Duodenal mucosa (tissue), 2 donors: ENCODE data around the gene SLC6A12.

ENCODE experiments used
- H3K27ac ChIP-seq: one replicate; pipeline ENCODE4 v1.7.0; 2013; ENCODE audit warnings: low read depth, low read length
- H3K27me3 ChIP-seq, 2 donors: one replicate each; pipeline ENCODE4 v1.7.0; 2013; ENCODE audit warnings: low read length in 2 of 2, control low read depth in 1 of 2; ENCODE audit not compliant: insufficient read depth in 2 of 2, control insufficient read depth in 1 of 2
- H3K36me3 ChIP-seq, 2 donors: one replicate each; pipeline ENCODE4 v1.7.0; 2013; ENCODE audit warnings: low read length in 2 of 2, control low read depth in 1 of 2; ENCODE audit not compliant: insufficient read depth in 2 of 2, control insufficient read depth in 1 of 2
- H3K4me1 ChIP-seq, 2 donors: one replicate each; pipeline ENCODE4 v1.7.0; 2013; ENCODE audit warnings: low read length in 2 of 2, control low read depth in 1 of 2; ENCODE audit not compliant: insufficient read depth in 2 of 2, control insufficient read depth in 1 of 2
- H3K4me3 ChIP-seq, 2 donors: one replicate each; pipeline ENCODE4 v1.7.0; 2013; ENCODE audit warnings: low read length in 2 of 2, low read depth in 1 of 2
- H3K9ac ChIP-seq, 2 donors: one replicate each; pipeline ENCODE4 v1.7.0; 2013; ENCODE audit warnings: low read length in 2 of 2, low read depth in 1 of 2
- H3K9me3 ChIP-seq, 2 donors: one replicate each; pipeline ENCODE4 v1.7.0; 2013; ENCODE audit warnings: low read length in 2 of 2, control low read depth in 1 of 2; ENCODE audit not compliant: control insufficient read depth in 1 of 2

Gene SLC6A12

GRCh38 chr12:214003-214741 is at the start of gene SLC6A12:
Gene SLC6A12, minus strand, starts transcription at chr12:214157. Its CDS starts 4,171 bp downstream, at chr12:209986.
- peaks cover 0 to 6% of the 10 kb centered on the region in 2 donors for H3K27me3 ChIP-seq
- H3K9ac ChIP-seq: peak within 1 kb of the TSS; percentile 9 to 12
- no peaks in the 10 kb centered on the region for H3K9me3 ChIP-seq
- peak within 1 kb of the TSS; percentile 28 for H3K27ac ChIP-seq
- H3K36me3 ChIP-seq: no peaks in the 10 kb centered on the region
- H3K4me1 ChIP-seq: peaks cover 25 to 38% of the 10 kb centered on the region in 2 donors
- H3K4me3 ChIP-seq: peak within 1 kb of the TSS; percentile 57 to 60

GRCh38 chr12:263574-263973 is 49.6 kb upstream of the SLC6A12 start:
- H3K9me3 ChIP-seq: no peaks in the 10 kb centered on the region
- H3K36me3 ChIP-seq: no peaks in the 10 kb centered on the region
- peaks cover 23 to 29% of the 10 kb centered on the region in 2 donors for H3K27me3 ChIP-seq
- no peak overlapping the region for H3K27ac ChIP-seq
- H3K4me3 ChIP-seq: no peak overlapping the region
- no peak overlapping the region for H3K9ac ChIP-seq
- H3K4me1 ChIP-seq: no peaks in the 10 kb centered on the region

DNA sequence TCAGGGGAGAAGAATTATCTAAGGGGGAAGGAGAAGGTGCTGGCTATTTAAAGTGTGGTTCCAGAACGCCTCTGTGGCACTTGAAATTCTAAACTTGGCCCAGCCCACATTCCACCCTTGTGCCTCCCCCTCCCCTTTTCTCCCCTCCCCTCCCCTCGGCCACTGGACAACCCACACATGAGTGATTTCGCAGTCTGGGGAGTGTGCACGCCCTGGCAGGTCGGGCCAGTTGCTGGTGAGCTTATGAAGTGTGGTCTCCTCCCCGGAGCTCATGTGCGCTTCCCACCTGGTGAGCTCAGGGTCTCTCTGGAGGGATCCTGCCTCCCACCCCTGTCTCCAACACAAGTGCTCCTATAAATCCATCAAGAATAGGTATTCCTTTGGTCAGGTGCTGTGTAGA is 48.9 kb upstream of the SLC6A12 start, which contains the start of gene SLC6A13:
Gene SLC6A13 (minus strand): TSS at position 20 of the 400 bp plus-strand sequence. CDS start 2,784 bp downstream, outside the sequence.
- peaks cover 22 to 23% of the 10 kb centered on the region in 2 donors for H3K27me3 ChIP-seq
- no peak within 1 kb of the TSS for H3K4me3 ChIP-seq
- H3K9ac ChIP-seq: no peak within 1 kb of the TSS
- H3K27ac ChIP-seq: no peak within 1 kb of the TSS
- no peaks in the 10 kb centered on the region for H3K36me3 ChIP-seq
- H3K4me1 ChIP-seq: no peaks in the 10 kb centered on the region
- H3K9me3 ChIP-seq: no peaks in the 10 kb centered on the region

- Histone ChIP-seq H3K9me3 (no peaks in the 10 kb centered on the region), H3K4me1 (no peaks in the 10 kb centered on the region), H3K9ac (no peak overlapping the region), H3K36me3 (no peaks in the 10 kb centered on the region), H3K4me3 (no peak overlapping the region), H3K27me3 (peaks cover 15 to 23% of the 10 kb centered on the region in 2 donors), H3K27ac (no peak overlapping the region)
Measured at GRCh38 chr12:262113-262512, 48.2 kb upstream of the SLC6A12 start.

DNA sequence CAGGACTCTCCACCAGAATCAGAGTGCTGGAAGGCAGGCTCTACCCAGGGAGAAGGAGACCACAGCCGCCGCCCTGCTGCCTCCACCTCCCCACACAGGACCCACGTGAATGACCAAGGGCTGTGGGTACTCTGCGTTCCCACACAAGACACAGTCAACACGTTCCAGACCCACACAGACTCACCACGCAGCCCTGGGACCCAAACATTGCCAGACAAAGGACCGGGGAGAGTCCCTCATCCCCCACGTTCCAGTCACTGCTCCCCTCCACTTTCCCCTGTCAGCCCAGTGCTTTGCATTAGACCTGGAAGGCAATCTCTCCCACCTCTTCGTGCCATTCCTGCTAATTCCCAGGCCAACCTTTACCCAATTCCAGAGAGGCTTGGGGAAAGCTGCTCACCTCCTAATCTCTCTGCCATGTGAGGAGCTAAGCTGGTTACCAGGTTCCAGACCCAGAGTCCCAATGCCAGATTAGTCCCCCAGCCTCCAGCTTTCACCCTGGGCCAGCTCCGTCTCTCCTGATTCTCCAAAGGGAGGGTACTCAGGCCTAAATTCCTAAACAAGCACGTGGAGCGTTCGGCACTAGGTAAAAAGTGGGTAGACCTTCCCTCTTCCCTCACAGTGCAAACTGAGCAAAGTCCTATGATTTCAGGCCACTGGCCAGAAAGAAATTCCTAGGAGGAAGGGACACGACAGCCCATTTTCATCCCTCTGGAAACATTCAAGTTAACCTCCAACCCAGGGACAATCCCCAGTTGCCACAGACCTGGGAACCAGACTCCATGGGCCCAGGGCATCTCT is 43.8 kb upstream of the SLC6A12 start:
- Histone ChIP-seq H3K27me3 (peaks cover 0 to 14% of the 10 kb centered on the region in 2 donors), H3K4me3 (no peak overlapping the region), H3K4me1 (no peaks in the 10 kb centered on the region), H3K9ac (no peak overlapping the region), H3K9me3 (no peaks in the 10 kb centered on the region), H3K36me3 (no peaks in the 10 kb centered on the region), H3K27ac (no peak overlapping the region)

GRCh38 chr12:256958-257357 is 43.0 kb upstream of the SLC6A12 start:
- Histone ChIP-seq H3K36me3 (no peaks in the 10 kb centered on the region), H3K4me3 (no peak overlapping the region), H3K9ac (no peak overlapping the region), H3K4me1 (no peaks in the 10 kb centered on the region), H3K9me3 (no peaks in the 10 kb centered on the region), H3K27me3 (peaks cover 0 to 13% of the 10 kb centered on the region in 2 donors), H3K27ac (no peak overlapping the region)

DNA sequence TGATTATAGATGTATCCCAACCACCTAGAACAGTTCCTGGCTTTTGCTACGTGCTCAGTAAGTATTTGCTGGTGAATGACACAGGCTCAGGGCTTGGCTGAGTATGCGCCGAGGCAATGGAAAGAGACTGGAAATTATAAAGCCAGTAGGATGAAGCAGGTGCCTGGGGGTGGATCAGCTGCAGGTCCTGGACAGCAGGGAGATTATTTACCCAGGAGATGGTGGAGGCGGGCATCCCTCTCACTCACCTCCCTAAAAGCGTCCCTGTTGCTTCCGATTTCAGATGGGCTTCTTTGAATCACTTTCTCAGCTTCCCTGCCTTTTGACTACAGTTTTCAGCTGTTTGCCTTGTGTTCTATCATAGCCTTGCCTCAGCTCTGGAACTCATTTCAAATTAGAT is 42.3 kb upstream of the SLC6A12 start:
- H3K4me3 ChIP-seq: no peak overlapping the region
- H3K36me3 ChIP-seq: no peaks in the 10 kb centered on the region
- H3K27me3 ChIP-seq: peaks cover 0 to 11% of the 10 kb centered on the region in 2 donors
- no peak overlapping the region for H3K9ac ChIP-seq
- no peak overlapping the region for H3K27ac ChIP-seq
- no peaks in the 10 kb centered on the region for H3K4me1 ChIP-seq
- H3K9me3 ChIP-seq: no peaks in the 10 kb centered on the region

DNA sequence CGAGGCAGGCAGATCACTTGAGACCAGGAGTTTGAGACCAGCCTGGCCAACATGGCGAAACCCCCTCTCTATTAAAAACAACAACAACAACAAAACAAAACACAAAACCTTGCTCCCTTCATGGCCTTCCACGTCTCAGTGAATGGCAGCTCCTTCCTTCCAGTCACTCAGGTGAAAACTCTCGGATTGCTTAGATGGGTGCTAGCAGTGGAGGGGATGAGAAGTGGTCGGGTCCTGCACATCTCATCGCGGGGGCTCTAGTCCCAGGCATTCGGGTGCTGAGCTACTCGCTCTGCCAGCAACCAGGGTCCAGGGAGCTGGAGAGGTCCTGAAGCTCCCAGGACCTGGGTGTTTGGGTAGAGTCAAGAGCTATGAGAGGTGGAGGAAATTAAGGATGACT is 41.0 kb upstream of the SLC6A12 start:
- Histone ChIP-seq H3K4me1 (no peaks in the 10 kb centered on the region), H3K36me3 (no peaks in the 10 kb centered on the region), H3K4me3 (no peak overlapping the region), H3K9me3 (no peaks in the 10 kb centered on the region), H3K9ac (no peak overlapping the region), H3K27ac (no peak overlapping the region), H3K27me3 (peaks cover 0 to 6% of the 10 kb centered on the region in 2 donors)

GRCh38 chr12:254039-254438 is 40.1 kb upstream of the SLC6A12 start:
- no peaks in the 10 kb centered on the region for H3K36me3 ChIP-seq
- H3K27ac ChIP-seq: no peak overlapping the region
- H3K4me3 ChIP-seq: no peak overlapping the region
- no peaks in the 10 kb centered on the region for H3K27me3 ChIP-seq
- H3K4me1 ChIP-seq: no peaks in the 10 kb centered on the region
- no peaks in the 10 kb centered on the region for H3K9me3 ChIP-seq
- no peak overlapping the region for H3K9ac ChIP-seq

DNA sequence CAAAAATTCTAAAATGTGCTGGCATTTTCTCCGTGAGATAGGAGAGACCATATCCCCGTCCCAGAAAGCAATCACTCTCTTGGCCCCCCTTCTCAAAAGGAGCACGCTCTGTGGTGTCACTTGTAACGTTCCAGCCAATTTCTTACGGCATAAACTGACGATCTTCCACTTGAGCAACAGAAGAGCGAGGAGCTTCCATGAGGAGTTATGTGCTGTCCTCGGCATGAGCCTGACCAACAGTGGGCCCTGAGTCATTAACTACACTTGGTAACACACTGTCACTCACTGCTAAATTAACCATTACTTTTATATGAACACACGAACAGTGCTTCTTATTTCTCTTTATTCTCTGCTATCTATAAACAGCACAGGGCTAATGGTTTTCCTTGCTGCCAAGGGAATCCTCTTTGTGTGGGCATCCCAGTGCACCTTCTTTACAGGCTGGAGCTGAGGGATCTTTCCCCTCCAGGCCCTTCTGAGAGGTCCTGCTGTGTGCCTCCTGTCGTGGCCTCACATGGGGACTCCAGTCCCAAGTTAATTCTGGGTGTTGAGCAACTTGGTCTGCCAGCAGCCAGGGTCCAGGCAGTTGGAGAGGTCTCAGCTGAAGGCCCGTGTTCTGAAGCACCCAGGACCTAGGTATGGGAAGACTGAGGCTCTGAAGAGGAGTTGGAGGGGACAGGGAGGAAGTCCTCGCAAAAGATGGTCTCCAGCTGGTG is 39.3 kb upstream of the SLC6A12 start:
- Histone ChIP-seq H3K36me3 (no peaks in the 10 kb centered on the region), H3K27ac (no peak overlapping the region), H3K4me1 (no peaks in the 10 kb centered on the region), H3K9ac (no peak overlapping the region), H3K9me3 (no peaks in the 10 kb centered on the region), H3K27me3 (no peaks in the 10 kb centered on the region), H3K4me3 (no peak overlapping the region)
